Heart left ventricle (tissue), 16 donors: ENCODE measurements around the gene SH2D4B. TPM values are rescaled to one million over a fixed set of nuclear protein-coding genes. Genes with fewer than 3 reads are reported as not detected.

ENCODE experiments used
- ATAC-seq, 4 donors: fragments of 200-7000 bp; cut with Tn5 transposase; one replicate each; pipeline ENCODE4 v1.9.1; 2020 to 2022; ENCODE audit warnings: moderate library complexity in 4 of 4, mild to moderate bottlenecking in 3 of 4, moderate number of reproducible peaks in 1 of 4
- DNase-seq, 5 donors: peaks; one replicate each; pipeline ENCODE4 v3.0.0-alpha.2; 2020
- H3K27ac ChIP-seq, 12 donors: fragments of 200-600 bp; sonication (generic) in 4 of 12; one replicate each; pipeline versions ENCODE4 v1.5.0 to v1.8.0; 2016 to 2022; ENCODE audit warnings: mild to moderate bottlenecking in 2 of 12
- H3K27me3 ChIP-seq, 9 donors: fragments of 200-600 bp; sonication (generic) in 2 of 9; one replicate each; pipeline versions ENCODE4 v1.5.1 to v1.8.0; 2016 to 2022; ENCODE audit warnings: mild to moderate bottlenecking in 3 of 9
- H3K36me3 ChIP-seq, 9 donors: fragments of 200-600 bp; sonication (generic) in 2 of 9; one replicate each; pipeline versions ENCODE4 v1.5.0 to v1.8.0; 2018 to 2022; ENCODE audit warnings: mild to moderate bottlenecking in 2 of 9
- H3K4me1 ChIP-seq, 12 donors: fragments of 200-600 bp; sonication (generic) in 4 of 12; one replicate each; pipeline versions ENCODE4 v1.5.0 to v1.8.0; 2016 to 2022; ENCODE audit warnings: mild to moderate bottlenecking in 3 of 12
- H3K4me3 ChIP-seq, 12 donors: fragments of 200-600 bp; sonication (generic) in 4 of 12; one replicate each; pipeline versions ENCODE4 v1.5.0 to v1.8.0; 2017 to 2022; ENCODE audit warnings: mild to moderate bottlenecking in 9 of 12, moderate library complexity in 4 of 12
- H3K9me3 ChIP-seq, 12 donors: fragments of 200-600 bp; sonication (generic) in 4 of 12; one replicate each; pipeline versions ENCODE4 v1.5.0 to v1.8.0; 2016 to 2022; ENCODE audit warnings: mild to moderate bottlenecking in 1 of 12
- POLR2A ChIP-seq, 2 donors: fragments of 450-650 bp; IDR thresholded peaks; one replicate each; pipeline ENCODE4 v1.6.1; 2017; ENCODE audit warnings: antibody characterized with exemption in 2 of 2, mild to moderate bottlenecking in 2 of 2, moderate library complexity in 2 of 2
- WGBS, 4 donors: extraction: QIAGEN DNeasy Blood & Tissue Kit in 2 of 4; methylation state at CpG; one replicate each; pipeline versions ENCODE4 v1.1.5 to v1.1.7; 2013 to 2018; 5-methylcytosine and 5-hydroxymethylcytosine counted together
- intact Hi-C, 10 donors: fragments of 100-400 bp; cut with DNase I; formaldehyde crosslinking; loops; one replicate each; pipeline versions ENCODE4 v1.11.1 to v1.14.2; 2022
- polyA plus RNA-seq, 2 donors: library from polyadenylated mRNA; stranded (reverse); fragments of 200-250 nt; gene quantifications; one replicate each; pipeline ENCODE4 v1.2.3, GENCODE V29; 2013
- total RNA-seq, 9 donors: library from RNA; depleted of rRNA in 2 of 9; stranded (reverse); fragments of >200 nt in 2 of 9; fragmentation: NEBNext Ultra II Directional in 3 of 9; extraction: Animal tissue kit (Norgen Biotek cat#: 25700) in 3 of 9; gene quantifications; one replicate each; pipeline versions ENCODE4 v1.1.0 to v1.2.4, GENCODE V29; 2016 to 2023
- TF ChIP-seq, protein P1 (sequence below), 12 donors: fragments of 200-600 bp; sonication (generic) in 4 of 12; IDR thresholded peaks; one replicate each; pipeline versions ENCODE4 v1.5.0 to v1.8.0; 2018 to 2022; ENCODE audit warnings: antibody characterized with exemption in 12 of 12, mild to moderate bottlenecking in 5 of 12
- donor health status: ischemic (EF 13 %, LVEDD 7.1; RV severe dilation, severe dysfunction).
- donor health status: healthy with polysubstance abuse.
- donor health status: DM: no; HTN: yes; CAD: no.
- donor health status: DM: no; HTN: no; CAD: no.
- donor health status: ischemic (EF 25% LVEDD 6.9; RV normal size, moderate dysfunction).
- donor health status: ischemic (EF 25% LVEDD 5.7; RV mildly dilated, moderate dysfunction).
- donor health status: healthy.
- donor health status: DM: yes; HTN: yes; CAD: no.
- donor health status: ischemic (EF 35%, LVEDD 5.7; RV mildly dilated, moderate dysfunction).
- donor health status: nonischemic (EF 11% LVEDD 7.7; RV severe dilation, severe dysfunction).
- donor health status: DM: yes; HTN: yes; CAD: no.
- donor health status: PGD.
- donor health status: ischemic (EF 29% LVEDD 5.4; RV normal size, mild dysfunction).
- donor health status: nonischemic (EF 23%, LVEDD 6.1; RV moderate dilation, normal function).

SH2D4B gene
- total and polyA plus RNA-seq, 11 donors: 0.19 TPM; not detected in 10

DNA sequence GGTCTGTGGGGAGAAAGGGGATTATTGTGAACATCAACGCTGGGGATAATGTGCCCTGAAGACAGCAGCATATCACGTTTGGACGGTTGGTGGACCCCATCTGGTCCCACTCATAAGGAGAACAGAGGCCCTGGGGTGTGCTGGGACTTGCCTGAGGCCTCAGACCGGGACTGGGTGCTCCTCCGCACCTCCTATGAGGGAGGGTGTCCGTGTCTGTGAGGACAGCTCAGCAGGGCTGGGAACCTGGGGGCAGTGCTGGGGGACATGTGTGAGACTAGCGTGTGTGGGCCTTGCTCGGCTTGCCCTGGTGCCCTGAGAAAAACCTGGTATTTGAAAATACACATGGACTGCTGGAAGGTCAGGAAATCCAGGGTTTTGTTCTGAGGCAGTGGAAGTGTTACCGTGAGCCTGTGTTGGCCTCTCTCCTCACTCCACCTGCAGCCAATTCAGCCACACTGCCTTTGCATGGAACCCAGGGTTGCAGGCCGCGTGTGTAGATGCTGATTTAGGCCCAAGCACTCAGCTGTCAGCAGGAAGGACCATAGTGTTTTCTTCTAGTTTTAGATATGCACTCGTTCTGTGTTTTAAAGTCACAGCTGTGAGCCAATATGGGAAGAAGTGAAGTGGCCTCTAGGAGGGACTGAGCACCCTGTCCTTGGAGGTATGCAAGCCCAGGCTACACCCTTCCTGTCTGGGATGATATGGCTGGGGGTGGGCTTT lies 13.4 kb upstream of the SH2D4B start:
- H3K36me3 ChIP-seq: peaks cover 0 to 21% (median 11%) of the 10 kb centered on the region in 9 donors
- no peaks in the 10 kb centered on the region for H3K9me3 ChIP-seq
- intact Hi-C loops: no loop called here
- H3K4me3 ChIP-seq: no peak overlapping the region
- DNase-seq (no peak), ATAC-seq (peak in 1 of 4 donors; percentile 21)
- no peaks in the 10 kb centered on the region for H3K27me3 ChIP-seq
- peaks cover 0 to 68% (median 17%) of the 10 kb centered on the region in 12 donors for H3K4me1 ChIP-seq
- H3K27ac ChIP-seq: peak overlapping the region in 2 of 12 donors; percentile 13 to 38
- TF ChIP-seq, protein P1, sequence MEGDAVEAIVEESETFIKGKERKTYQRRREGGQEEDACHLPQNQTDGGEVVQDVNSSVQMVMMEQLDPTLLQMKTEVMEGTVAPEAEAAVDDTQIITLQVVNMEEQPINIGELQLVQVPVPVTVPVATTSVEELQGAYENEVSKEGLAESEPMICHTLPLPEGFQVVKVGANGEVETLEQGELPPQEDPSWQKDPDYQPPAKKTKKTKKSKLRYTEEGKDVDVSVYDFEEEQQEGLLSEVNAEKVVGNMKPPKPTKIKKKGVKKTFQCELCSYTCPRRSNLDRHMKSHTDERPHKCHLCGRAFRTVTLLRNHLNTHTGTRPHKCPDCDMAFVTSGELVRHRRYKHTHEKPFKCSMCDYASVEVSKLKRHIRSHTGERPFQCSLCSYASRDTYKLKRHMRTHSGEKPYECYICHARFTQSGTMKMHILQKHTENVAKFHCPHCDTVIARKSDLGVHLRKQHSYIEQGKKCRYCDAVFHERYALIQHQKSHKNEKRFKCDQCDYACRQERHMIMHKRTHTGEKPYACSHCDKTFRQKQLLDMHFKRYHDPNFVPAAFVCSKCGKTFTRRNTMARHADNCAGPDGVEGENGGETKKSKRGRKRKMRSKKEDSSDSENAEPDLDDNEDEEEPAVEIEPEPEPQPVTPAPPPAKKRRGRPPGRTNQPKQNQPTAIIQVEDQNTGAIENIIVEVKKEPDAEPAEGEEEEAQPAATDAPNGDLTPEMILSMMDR (IDR thresholded peaks at IDR 0.05): no peak
- no peak for TF ChIP-seq POLR2A (IDR thresholded peaks at IDR 0.05)
- 69 to 81% (median 77%) methylated on average over 12 of the region's 12 CpGs for WGBS, 4 donors

DNA sequence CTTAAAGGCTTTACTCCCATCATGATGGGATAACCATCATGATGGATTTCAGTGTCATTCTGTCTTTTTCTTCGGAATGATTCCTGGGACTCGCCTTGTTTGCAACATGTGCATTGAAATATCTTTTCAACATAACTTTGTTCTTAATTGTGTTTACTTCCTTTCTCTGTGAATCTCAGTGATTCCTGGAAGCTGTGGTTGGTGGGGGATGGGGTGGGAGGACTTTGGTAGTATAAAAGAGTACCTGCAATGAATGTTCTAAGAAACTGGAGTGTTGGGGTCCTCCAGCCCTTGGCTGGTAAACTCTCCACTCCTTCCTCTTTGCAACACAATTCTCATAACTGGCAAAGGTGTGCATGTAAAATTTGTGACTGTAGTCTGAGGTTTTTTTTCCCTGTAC lies 11.5 kb upstream of the SH2D4B start:
- TF ChIP-seq POLR2A (IDR thresholded peaks at IDR 0.05): no peak
- TF ChIP-seq, protein P1 (IDR thresholded peaks at IDR 0.05): no peak
- DNase-seq (no peak), ATAC-seq (no peak)
- Histone ChIP-seq H3K36me3 (peaks cover 0 to 4% (median 0%) of the 10 kb centered on the region in 9 donors), H3K27me3 (no peaks in the 10 kb centered on the region), H3K9me3 (no peaks in the 10 kb centered on the region), H3K4me3 (no peak overlapping the region), H3K4me1 (peaks cover 0 to 82% (median 20%) of the 10 kb centered on the region in 12 donors), H3K27ac (peak overlapping the region in 4 of 12 donors; percentile 14 to 65 (median 25))
- intact Hi-C loops: no loop called here
- 50 to 69% (median 56%) methylated on average over 2 of the region's 2 CpGs for WGBS, 4 donors

DNA sequence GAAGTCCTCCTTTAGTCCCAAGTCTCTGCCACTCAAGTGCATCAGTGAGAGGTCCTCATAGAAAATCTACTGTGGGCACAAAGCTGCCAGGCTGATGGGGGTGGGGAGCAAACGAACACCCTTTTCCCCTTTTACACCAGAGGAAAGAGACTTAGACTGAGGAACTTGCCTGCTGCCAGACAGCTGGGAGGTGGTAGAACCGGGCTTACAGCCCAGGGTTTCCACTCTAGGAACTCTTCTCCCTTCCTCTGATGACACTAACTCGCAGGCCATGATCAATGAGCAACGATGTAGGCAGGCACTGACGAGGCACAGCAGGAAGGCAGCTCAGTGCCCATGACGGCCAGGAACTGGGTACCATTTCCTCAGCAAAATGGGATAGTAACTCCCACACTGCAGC lies 11.0 kb upstream of the SH2D4B start:
- ATAC-seq (peak in 2 of 4 donors; percentile 4 to 24), DNase-seq (no peak)
- Histone ChIP-seq H3K4me3 (no peak overlapping the region), H3K9me3 (no peaks in the 10 kb centered on the region), H3K4me1 (peaks cover 0 to 83% (median 20%) of the 10 kb centered on the region in 12 donors), H3K27ac (peak overlapping the region in 4 of 12 donors; percentile 14 to 65 (median 25)), H3K36me3 (no peaks in the 10 kb centered on the region), H3K27me3 (no peaks in the 10 kb centered on the region)
- intact Hi-C loops: no loop called here
- 57 to 69% (median 60%) methylated on average over 6 of the region's 6 CpGs for WGBS, 4 donors
- no peak for TF ChIP-seq POLR2A (IDR thresholded peaks at IDR 0.05)
- TF ChIP-seq, protein P1 (IDR thresholded peaks at IDR 0.05): no peak

DNA sequence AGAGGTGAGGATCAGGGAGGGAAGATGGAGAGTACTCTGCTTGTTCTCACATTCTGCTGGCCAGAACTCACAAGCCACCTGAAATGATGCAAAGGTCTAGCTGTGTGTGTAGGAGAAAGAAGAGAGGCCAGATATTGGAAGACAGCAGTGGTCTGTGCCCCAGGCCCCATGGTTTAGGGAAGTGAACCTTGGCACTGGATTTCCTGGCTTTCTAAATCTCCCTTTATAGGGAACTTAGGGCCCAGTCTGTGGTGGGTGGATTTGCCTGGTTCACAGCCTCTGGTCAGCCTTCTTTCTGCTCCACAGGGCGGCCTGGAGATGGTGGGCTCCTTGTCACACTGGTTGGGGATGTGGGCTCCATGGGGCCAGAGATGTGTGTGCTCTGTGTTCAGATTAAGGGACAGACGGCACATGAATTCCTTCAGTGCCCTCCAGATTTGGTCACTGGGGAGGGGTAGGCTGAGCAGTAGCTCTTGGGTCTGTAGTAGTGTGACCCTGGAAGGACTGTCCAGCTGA lies 9.5 kb upstream of the SH2D4B start:
- ATAC-seq (peak in 1 of 4 donors; percentile 25), DNase-seq (no peak)
- TF ChIP-seq POLR2A (IDR thresholded peaks at IDR 0.05): no peak
- TF ChIP-seq, protein P1 (IDR thresholded peaks at IDR 0.05): no peak
- peaks cover 0 to 80% (median 20%) of the 10 kb centered on the region in 12 donors for H3K4me1 ChIP-seq
- H3K27me3 ChIP-seq: no peaks in the 10 kb centered on the region
- H3K36me3 ChIP-seq: no peaks in the 10 kb centered on the region
- no peak overlapping the region for H3K4me3 ChIP-seq
- 89 to 100% (median 94%) methylated on average over 2 of the region's 2 CpGs for WGBS, 4 donors
- H3K27ac ChIP-seq: peak overlapping the region in 3 of 12 donors; percentile 29 to 68 (median 66)
- intact Hi-C loops: no loop called here
- H3K9me3 ChIP-seq: no peaks in the 10 kb centered on the region
